Ramos (cell line): Measurements from ENCODE around the gene IRF2BPL.

ENCODE experiments used
- in situ Hi-C: fragments of 300-500 bp; cut with MboI; formaldehyde crosslinking; loops from one replicate; pipeline ENCODE4 v1.14.3; 2022; ENCODE audit warnings: low sequenced_read_pairs; ENCODE audit not compliant: unreplicated experiment

Gene IRF2BPL

GRCh38 chr14:76996563-76997146, 31.9 kb downstream of the IRF2BPL start:
- in situ Hi-C loops = no loop called here

- in situ Hi-C loops = no loop called here
Observed at GRCh38 chr14:76995279-76996035, 33.1 kb downstream of the IRF2BPL start.

- in situ Hi-C loops = no loop called here
Observed at GRCh38 chr14:76993752-76994151, 34.8 kb downstream of the IRF2BPL start.

GRCh38 chr14:76990084-76990483, 38.4 kb downstream of the IRF2BPL start:
- in situ Hi-C loops = no loop called here

- in situ Hi-C loops = no loop called here
Observed at GRCh38 chr14:76987956-76988520, 40.5 kb downstream of the IRF2BPL start.

GRCh38 chr14:76986231-76986565, 42.3 kb downstream of the IRF2BPL start:
- in situ Hi-C loops = no loop called here

- in situ Hi-C loops = no loop called here
Observed at GRCh38 chr14:76985540-76986230, 42.8 kb downstream of the IRF2BPL start.

- in situ Hi-C loops = no loop called here
Observed at GRCh38 chr14:76984787-76985375, 43.6 kb downstream of the IRF2BPL start.

GRCh38 chr14:76984297-76984696, 44.2 kb downstream of the IRF2BPL start:
- in situ Hi-C loops = no loop called here

- in situ Hi-C loops = no loop called here
Observed at GRCh38 chr14:76981670-76982069, 46.8 kb downstream of the IRF2BPL start.

GRCh38 chr14:76977793-76978720, 50.5 kb downstream of the IRF2BPL start:
- in situ Hi-C loops = no loop called here

GRCh38 chr14:76976240-76977005, 52.1 kb downstream of the IRF2BPL start:
- in situ Hi-C loops = no loop called here

GRCh38 chr14:76975812-76976211, 52.7 kb downstream of the IRF2BPL start:
- in situ Hi-C loops = no loop called here

- in situ Hi-C loops = no loop called here
Observed at GRCh38 chr14:76975051-76975450, 53.5 kb downstream of the IRF2BPL start.
